Measurements from ENCODE around the gene ABCB11.
"Not testable (repeated sequence)": the region's sequence is repeated elsewhere in the genome, so short reads cannot be mapped to it uniquely, and the experiment has no call there.

The ABCB11 gene

DNA sequence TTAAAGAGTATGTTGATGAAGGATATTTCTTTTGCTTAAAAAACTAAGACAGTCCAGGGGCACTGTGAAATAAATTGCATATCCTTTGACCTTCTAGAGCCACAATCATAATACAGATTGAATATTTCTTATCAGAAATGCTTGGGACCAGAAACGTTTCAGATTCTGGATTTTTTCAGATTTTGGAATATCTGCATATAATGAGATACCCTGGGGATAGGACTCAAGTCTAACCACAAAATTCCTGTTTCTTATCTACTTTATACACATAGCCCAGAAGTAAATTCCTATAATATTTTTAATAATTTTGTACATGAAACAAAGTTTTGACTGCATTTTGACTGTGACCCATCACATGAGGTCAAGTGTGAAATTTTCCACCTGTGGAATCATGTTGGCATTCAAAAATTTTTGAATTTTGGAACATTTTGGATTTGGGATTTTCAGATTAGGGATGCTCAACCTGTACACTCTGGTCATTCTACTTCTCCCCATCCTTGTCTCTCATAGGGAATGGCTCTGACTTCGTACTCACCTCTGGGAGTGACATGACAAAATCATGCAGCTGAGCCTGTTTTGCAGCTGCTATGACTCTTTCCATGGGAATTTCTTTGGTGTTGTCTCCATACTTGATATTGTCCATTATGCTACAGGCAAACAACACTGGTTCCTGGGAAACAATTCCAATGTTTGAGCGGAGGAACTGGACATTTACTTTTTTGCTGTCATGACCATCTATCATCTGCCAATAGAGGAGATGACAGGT lies 104.3 kb downstream of the ABCB11 start:
- no peak for DNase-seq

GRCh38 chr2:168920504-168921157 lies 110.5 kb downstream of the ABCB11 start:
- DNase-seq = peak; percentile 1

GRCh38 chr2:168916331-168916675 lies 114.8 kb downstream of the ABCB11 start:
- no peak for DNase-seq

- no peak for DNase-seq
These were observed 115.4 kb downstream of the ABCB11 start for GRCh38 chr2:168915441-168916330.

- DNase-seq = no peak
These were observed 117.6 kb downstream of the ABCB11 start for GRCh38 chr2:168913495-168913894.

DNA sequence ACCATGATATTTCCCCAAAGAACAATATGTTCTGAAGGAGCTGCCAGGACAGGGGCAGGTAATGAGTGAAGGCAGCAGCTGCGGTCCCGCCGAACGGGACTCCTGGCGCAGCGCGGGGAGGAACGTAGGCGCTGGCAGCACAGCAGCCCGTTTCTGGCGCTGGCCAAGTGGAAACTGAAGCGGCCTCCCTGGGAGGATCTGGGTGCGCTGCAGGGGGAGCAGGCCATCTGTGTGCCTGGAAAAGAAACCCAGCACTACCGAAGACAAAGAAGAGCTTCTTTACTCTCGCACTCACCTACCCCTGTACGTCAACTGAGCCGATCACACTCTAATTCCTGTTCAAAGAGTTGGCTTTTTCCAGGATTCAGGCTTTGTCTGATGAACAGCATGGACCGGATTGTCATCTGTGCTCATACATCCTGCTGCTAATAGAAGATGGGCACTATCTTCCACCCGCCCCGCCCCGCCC lies 118.2 kb downstream of the ABCB11 start:
- DNase-seq = no peak

DNA sequence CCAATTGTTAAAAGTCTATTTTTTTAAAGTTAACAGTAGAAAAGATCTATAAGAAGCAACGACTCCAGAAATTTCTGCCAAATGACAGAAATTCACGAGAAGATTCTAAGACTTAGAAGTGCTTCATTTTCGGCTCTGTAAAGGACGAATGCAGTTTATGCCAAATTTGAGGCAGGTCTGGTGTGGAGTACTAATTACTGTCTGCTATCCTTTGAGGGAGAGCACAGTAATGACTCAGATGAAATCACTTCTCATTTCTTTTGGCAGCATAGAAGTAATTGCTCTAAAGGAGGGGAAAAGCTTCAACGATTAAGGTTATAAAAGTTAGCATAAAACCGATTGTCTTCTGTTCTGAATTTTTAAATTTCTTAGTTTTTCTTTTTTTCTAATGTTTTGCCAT lies 118.7 kb downstream of the ABCB11 start:
- DNase-seq = no peak

DNA sequence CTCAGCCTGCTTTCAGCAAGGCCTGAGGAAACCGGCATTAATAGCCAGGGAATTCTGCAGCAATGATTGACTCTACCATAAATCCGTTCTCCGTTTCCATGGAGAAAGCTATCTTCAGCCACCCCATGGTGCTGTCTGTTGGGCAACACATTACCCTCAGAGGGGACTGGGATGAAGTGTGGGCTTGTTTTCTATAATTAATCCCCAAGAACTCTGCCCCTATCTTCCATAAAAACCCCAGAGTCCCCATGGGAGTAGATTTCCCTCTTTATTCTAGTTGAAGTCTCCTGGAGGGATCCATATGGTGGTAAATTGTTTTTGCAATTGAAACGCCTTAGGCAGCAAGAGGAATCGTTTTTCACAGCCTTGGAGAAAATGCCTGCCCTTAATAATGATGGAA lies 120.8 kb downstream of the ABCB11 start:
- no peak for DNase-seq

- no peak for DNase-seq
These were observed 123.0 kb downstream of the ABCB11 start for GRCh38 chr2:168907940-168908662.

GRCh38 chr2:168904358-168904757 lies 126.8 kb downstream of the ABCB11 start:
- DNase-seq = no peak

DNA sequence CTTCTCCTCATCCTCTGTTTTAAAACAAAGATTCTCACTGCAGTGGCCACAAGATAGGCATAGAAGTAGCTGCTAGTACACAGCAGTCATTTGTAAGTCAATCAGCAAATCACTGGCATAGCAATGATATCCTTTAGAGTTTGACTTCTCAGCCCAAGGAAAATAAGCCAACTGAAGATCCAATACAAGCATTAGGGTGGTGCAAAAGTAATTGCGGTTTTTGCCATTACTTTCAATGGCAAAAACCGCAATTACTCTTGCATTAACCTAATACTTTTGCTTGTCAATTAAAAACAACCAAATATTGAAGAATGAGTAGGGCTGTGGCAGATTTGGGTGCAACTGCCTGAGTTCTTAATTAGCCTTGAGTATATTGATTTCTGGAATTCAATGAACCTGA lies 127.2 kb downstream of the ABCB11 start:
- no peak for DNase-seq

GRCh38 chr2:168901003-168901402 lies 130.1 kb downstream of the ABCB11 start, which contains the start of gene G6PC2:
TSS of gene G6PC2 (plus strand) at chr2:168901291. CDS start at chr2:168901332, 41 bp downstream.
- DNase-seq = no peak

GRCh38 chr2:168897449-168897848 lies 133.7 kb downstream of the ABCB11 start:
- no peak for DNase-seq

DNA sequence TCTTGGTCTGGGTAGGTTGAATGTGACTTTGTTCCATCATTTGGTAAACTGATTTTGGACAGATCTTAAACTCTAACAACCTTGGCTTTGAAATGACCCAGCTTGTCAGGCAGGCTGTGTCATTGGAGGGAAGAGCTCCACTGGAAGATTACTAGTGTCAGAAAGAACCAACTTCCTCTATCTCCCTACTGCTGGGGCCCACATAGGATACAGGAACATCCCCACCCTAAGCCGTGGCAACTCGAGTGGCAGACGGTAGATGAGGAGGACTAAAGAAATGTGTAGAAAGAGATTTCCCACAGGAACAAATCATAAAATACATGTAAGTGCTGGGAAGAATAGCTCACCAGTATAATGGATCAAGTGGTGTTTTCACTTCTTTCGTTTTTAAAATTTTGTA lies 134.3 kb downstream of the ABCB11 start:
- DNase-seq = no peak

GRCh38 chr2:168895771-168896170 lies 135.4 kb downstream of the ABCB11 start:
- DNase-seq = no peak

- no peak for DNase-seq
These were observed 136.4 kb downstream of the ABCB11 start for GRCh38 chr2:168894720-168895119.

GRCh38 chr2:168894101-168894500 lies 137.0 kb downstream of the ABCB11 start:
- no peak for DNase-seq

DNA sequence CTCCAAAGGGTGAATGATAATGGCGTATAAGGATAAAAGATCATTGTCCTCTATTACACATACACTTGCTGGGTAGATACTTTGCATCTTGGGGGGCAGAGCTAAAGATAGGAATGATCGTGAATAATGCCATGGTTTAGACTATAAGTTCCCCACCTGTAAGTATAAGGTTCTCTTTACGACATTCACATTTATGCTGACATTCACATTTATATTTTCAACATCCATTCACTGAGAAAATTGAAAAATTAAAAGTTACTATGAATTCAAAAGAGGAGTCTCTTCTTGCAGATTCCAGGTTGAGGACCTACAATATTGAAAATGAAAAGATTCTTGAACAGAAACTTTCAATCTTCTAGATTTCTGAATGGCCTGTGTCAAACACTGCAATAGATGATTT lies 138.8 kb downstream of the ABCB11 start:
- no peak for DNase-seq

DNA sequence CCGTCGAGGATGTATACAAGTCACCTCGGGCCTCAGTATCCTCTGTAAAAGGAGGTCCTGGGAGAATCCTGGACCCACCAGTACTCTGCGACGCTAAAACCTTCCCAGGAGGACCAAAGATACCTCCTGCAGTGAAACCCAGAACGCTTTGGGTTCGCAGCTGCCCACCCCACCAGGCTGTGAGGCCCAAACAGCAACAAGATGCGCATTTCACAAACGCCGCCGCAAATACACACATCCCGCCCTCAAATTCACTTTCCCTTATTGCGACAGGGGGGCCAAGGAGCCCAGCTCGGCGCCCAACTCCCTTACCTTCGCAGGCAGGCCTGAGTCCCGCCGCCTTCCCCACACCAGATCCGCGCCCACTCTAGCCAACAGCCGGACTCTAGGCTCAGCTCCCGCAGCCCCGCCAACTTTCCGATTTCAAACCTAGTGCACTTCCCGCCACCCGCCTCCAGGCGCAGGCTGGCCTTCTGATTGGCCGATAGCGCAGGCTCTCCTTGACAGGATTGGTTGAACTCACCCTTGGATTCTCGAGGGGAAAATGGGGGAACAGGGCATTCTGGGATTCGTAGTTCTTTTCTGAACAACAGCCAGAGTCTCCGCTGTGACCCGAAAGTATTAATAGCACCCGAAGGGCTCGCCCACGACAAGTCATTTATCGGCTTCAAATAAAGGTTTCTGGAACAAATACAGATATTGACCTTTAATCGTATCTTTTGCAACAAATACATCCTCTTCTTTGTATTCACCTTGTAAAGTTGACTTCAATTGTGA lies 140.9 kb downstream of the ABCB11 start, which contains the start of gene SPC25:
TSS of gene SPC25 (minus strand) at position 425 of the 777 bp plus-strand sequence. CDS start 911 bp downstream, outside the sequence.
- DNase-seq = peak; percentile 61

DNA sequence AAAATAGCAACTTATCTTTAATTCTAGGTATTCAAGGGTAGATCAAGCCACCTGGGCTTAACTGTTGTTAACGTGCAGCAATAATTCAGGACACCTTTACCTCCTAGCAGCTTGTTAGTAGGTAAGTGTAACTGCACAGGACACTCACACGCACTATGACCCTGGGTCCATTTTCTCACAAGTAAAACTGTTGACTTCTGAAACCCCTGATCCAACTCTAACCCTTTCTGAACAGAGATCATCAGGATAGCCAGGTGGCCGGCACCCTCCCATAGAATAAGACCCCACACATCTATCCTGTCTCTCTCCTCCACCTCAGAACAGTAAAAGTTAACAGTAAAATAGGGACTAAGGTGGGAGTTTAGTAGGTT lies 141.5 kb downstream of the ABCB11 start:
- no peak for DNase-seq

GRCh38 chr2:168884975-168885374 lies 146.1 kb downstream of the ABCB11 start:
- no peak for DNase-seq

GRCh38 chr2:168882163-168882562 lies 149.0 kb downstream of the ABCB11 start:
- not testable (repeated sequence) for DNase-seq
